ENCODE data around the gene KNDC1. TPM values are rescaled to one million over a fixed set of nuclear protein-coding genes. Genes with fewer than 3 reads are reported as not detected.

The KNDC1 gene
- total and polyA plus RNA-seq, 4 experiments from 2014 or later = 0.09 to 1.4 (median 0.87) TPM; not detected in 1

DNA sequence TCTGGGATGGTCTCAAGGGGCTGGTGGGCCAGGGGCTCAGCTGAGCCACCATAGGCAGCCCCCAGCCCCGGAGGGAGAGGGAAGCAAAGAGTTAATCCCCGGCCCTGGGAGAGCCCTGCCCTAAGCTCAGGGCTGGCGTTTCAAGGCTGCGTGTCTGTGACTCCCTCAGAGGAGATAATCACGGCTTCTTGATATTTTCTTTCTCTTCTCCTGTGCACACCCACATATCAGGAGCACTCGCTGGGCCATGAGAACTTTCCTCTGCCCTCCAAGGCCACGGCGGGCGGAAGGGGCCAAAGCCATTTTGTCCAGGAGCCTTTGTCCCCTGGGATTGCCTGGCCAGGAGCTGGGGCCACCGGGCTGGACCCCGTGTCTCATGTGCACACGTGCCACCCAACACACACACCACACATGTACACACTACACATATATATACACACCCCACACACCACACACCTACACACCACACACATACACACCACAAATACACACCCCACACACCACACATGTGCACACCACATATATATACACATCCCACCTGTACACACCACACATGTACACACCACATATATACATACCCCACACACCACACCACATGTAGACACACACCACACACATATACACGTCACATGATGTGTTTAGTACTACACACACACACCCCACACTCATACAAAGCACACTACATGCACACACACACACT is 94.6 kb downstream of the KNDC1 start:
- CTCF ChIA-PET (ENCODE audit: partially characterized antibody) = no interaction called here
- intact Hi-C loops (cut with micrococcal nuclease) = loop anchor here (10.0 kb wide), 1 partner anchor 1350 kb away; the partner anchor contains the start of gene PPP2R2D

DNA sequence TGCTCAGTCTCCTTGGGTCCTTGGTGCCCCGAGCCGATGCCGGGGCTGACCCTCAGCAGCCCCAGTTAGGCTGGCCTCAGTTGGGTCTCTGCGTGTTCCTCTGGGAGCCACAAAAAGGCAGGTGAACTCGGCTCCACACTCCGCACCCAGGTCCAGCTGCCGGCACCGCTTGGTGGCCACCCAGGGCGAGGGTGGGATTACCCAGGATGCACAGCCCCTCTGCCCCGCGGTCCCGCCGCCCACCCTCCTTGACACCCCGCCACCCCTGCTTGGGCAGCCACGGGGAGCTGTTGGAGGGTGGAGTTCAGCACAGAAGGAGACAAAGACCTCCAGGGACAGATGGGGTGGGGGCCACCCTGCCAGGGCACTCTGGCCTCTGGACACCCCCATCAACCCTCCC is 95.3 kb downstream of the KNDC1 start:
- CTCF ChIA-PET (ENCODE audit: partially characterized antibody) = no interaction called here
- H3K4me3 ChIP-seq (ENCODE audit: low read length in 2 of 2) = no peak overlapping the region
- Mint-ChIP-seq H3K27ac (no peak overlapping the region), H3K4me3 (no peak overlapping the region), H3K27me3 (peaks cover 0 to 4% of the 10 kb centered on the region in 2 donors), H3K36me3 (peaks cover 0 to 4% of the 10 kb centered on the region in 2 donors), H3K4me1 (peaks cover 12 to 37% (median 25%) of the 10 kb centered on the region in 4 donors), H3K9me3 (no peaks in the 10 kb centered on the region)
- no peaks in the 10 kb centered on the region for H3K36me3 ChIP-seq (ENCODE audit: insufficient read depth, low read length)
- intact Hi-C loops (cut with micrococcal nuclease) = loop anchor here (10.0 kb wide), 1 partner anchor 1351 kb away; the partner anchor contains the start of gene PPP2R2D
- POLR2A ChIA-PET (ENCODE audit: partially characterized antibody) = interaction anchor here (13.2 kb wide), 1 partner anchor 20 kb away, joined by 236 read pairs; the partner anchor contains the start of gene ADAM8
- DNase-seq = no peak
- no peaks in the 10 kb centered on the region for H3K9me3 ChIP-seq (ENCODE audit: control insufficient read depth in 1 of 2, low read length in 2 of 2)
- H3K27me3 ChIP-seq (ENCODE audit: insufficient read depth, low read length) = no peaks in the 10 kb centered on the region
- peaks cover 34% of the 10 kb centered on the region for H3K4me1 ChIP-seq (ENCODE audit: insufficient read depth, low read length)
- no peak overlapping the region for H3K27ac ChIP-seq (ENCODE audit: low read depth, low read length)

More for the DNA sequence above, 94.6 kb downstream of the KNDC1 start:
- Histone ChIP-seq H3K27me3 (ENCODE audit: insufficient read depth, low read length) (no peaks in the 10 kb centered on the region), H3K36me3 (ENCODE audit: insufficient read depth, low read length) (no peaks in the 10 kb centered on the region), H3K9me3 (ENCODE audit: control insufficient read depth in 1 of 2, low read length in 2 of 2) (no peaks in the 10 kb centered on the region), H3K4me1 (ENCODE audit: insufficient read depth, low read length) (peaks cover 28% of the 10 kb centered on the region), H3K4me3 (ENCODE audit: low read length in 2 of 2) (no peak overlapping the region), H3K27ac (ENCODE audit: low read depth, low read length) (no peak overlapping the region)
- peaks cover 0 to 4% of the 10 kb centered on the region in 2 donors for H3K27me3 Mint-ChIP-seq
- H3K36me3 Mint-ChIP-seq = peaks cover 0 to 4% of the 10 kb centered on the region in 2 donors
- H3K4me1 Mint-ChIP-seq = peaks cover 10 to 30% (median 20%) of the 10 kb centered on the region in 4 donors
- H3K27ac Mint-ChIP-seq = peak overlapping the region in 4 of 7 donors; percentile 67 to 86 (median 71)
- H3K9me3 Mint-ChIP-seq = no peaks in the 10 kb centered on the region
- H3K4me3 Mint-ChIP-seq = no peak overlapping the region
- POLR2A ChIA-PET (ENCODE audit: partially characterized antibody) = interaction anchor here (13.2 kb wide), 1 partner anchor 21 kb away, joined by 236 read pairs; the partner anchor contains the start of gene ADAM8
- DNase-seq = no peak

DNA sequence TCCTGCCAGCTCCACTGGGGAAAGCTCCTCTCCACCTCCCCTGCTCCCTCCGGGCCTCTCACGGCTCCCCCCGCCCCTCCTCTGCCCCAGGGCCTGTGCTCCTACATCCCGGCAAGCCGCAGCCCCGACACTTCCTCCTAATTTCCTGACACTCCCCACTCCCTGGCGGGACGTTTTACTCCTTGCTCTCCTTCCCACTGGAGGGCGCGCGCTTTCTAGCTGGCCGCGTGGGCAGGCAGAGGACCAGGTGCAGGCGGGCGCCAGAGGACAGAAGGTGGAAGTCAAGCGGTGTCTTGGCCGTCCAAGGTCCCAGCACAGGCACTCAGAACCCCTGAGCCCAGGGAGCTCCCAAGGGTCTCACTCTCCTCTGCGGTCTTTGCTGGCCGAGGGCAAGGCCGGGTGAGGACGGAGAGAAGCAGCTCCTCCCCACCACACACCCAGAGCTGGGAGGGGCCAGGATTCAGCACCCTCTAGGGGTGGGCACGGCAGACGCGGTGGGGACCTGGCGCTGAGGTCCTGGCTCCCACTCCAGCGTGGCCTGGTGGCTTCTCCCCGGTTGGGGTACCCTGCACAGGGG is 97.6 kb downstream of the KNDC1 start:
- CTCF ChIA-PET (ENCODE audit: partially characterized antibody) = interaction anchor here (0.7 to 5.6 kb wide), 8 partner anchors 18 to 114 kb away, joined by 4 to 22 read pairs (median 7); no protein-coding TSS in a partner anchor
- H3K9me3 Mint-ChIP-seq = no peaks in the 10 kb centered on the region
- Histone ChIP-seq H3K36me3 (ENCODE audit: insufficient read depth, low read length) (no peaks in the 10 kb centered on the region), H3K27ac (ENCODE audit: low read depth, low read length) (peak overlapping the region; percentile 72), H3K27me3 (ENCODE audit: insufficient read depth, low read length) (no peaks in the 10 kb centered on the region), H3K9me3 (ENCODE audit: control insufficient read depth in 1 of 2, low read length in 2 of 2) (no peaks in the 10 kb centered on the region), H3K4me3 (ENCODE audit: low read length in 2 of 2) (peak overlapping the region in 1 of 2 donors; percentile 34), H3K4me1 (ENCODE audit: insufficient read depth, low read length) (peaks cover 51% of the 10 kb centered on the region)
- peaks cover 17 to 57% (median 39%) of the 10 kb centered on the region in 4 donors for H3K4me1 Mint-ChIP-seq
- intact Hi-C loops (cut with micrococcal nuclease) = loop anchor here (10.0 kb wide), 1 partner anchor 1353 kb away; the partner anchor contains the start of gene PPP2R2D
- H3K27ac Mint-ChIP-seq = peak overlapping the region; percentile 70 to 93 (median 79)
- H3K27me3 Mint-ChIP-seq = peaks cover 0 to 4% of the 10 kb centered on the region in 2 donors
- H3K4me3 Mint-ChIP-seq = peak overlapping the region in 3 of 8 donors; percentile 25 to 61 (median 52)
- peaks cover 0 to 5% of the 10 kb centered on the region in 2 donors for H3K36me3 Mint-ChIP-seq
- peak in 1 of 5 donors; percentile 43 for DNase-seq
- POLR2A ChIA-PET (ENCODE audit: partially characterized antibody) = interaction anchor here (0.7 to 13.2 kb wide), 6 partner anchors 10 to 78 kb away, joined by 3 to 236 read pairs (median 5); partner anchors contain the start of gene ADAM8

DNA sequence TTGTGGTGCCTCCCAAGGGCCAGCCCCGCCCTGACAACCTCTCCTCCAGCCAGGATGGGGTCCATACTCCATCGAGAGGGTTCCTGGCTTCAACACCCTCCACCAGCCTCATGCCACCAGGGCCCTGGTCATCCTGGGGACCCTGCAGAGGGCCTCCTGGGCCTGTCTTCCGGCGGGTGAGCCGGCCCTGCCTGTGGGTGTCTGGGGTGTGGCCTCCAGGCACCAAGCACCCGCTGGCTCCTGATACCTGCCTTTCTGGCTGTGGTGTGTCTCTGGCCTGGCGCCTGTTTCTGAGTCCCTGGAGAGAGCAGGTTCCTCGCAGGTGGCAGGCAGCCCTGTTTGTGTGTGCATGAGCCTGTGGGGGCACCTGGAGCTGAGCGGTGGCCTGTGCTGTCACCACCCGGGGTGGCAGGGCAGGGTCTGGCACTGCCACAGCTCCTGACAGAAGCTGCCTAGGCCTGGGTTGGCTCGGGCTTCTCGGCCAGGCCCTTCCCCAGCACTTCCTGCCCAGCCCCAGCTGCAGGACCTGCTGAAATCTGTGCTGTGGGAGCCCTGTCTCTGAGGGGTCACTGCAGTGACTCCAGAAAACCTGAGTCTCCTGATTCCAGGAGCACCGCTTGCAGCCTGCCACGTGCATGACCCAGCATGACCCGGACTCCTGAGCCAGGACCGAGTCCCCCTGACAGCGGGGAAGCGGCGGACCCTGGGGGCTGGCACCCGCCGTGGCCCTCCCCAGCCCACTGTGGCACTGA is 98.2 kb downstream of the KNDC1 start:
- H3K27me3 ChIP-seq (ENCODE audit: insufficient read depth, low read length) = no peaks in the 10 kb centered on the region
- Mint-ChIP-seq H3K27ac (peak overlapping the region; percentile 63 to 91 (median 85)), H3K4me1 (peaks cover 18 to 63% (median 46%) of the 10 kb centered on the region in 4 donors), H3K36me3 (peaks cover 0 to 5% of the 10 kb centered on the region in 2 donors), H3K4me3 (peak overlapping the region in 5 of 8 donors; percentile 13 to 54 (median 51)), H3K9me3 (no peaks in the 10 kb centered on the region), H3K27me3 (peaks cover 0 to 4% of the 10 kb centered on the region in 2 donors)
- peaks cover 57% of the 10 kb centered on the region for H3K4me1 ChIP-seq (ENCODE audit: insufficient read depth, low read length)
- intact Hi-C loops (cut with micrococcal nuclease) = loop anchor here (10.0 kb wide), 1 partner anchor 1353 kb away; the partner anchor contains the start of gene PPP2R2D
- peak in 4 of 5 donors; percentile 34 to 65 (median 40) for DNase-seq
- CTCF ChIA-PET (ENCODE audit: partially characterized antibody) = interaction anchor here (0.7 to 5.6 kb wide), 10 partner anchors 18 to 115 kb away, joined by 3 to 22 read pairs (median 6); no protein-coding TSS in a partner anchor
- no peaks in the 10 kb centered on the region for H3K36me3 ChIP-seq (ENCODE audit: insufficient read depth, low read length)
- POLR2A ChIA-PET (ENCODE audit: partially characterized antibody) = interaction anchor here (0.8 to 13.2 kb wide), 8 partner anchors 9 to 115 kb away, joined by 3 to 236 read pairs (median 5); partner anchors contain the start of genes ADAM8 and ECHS1
- H3K9me3 ChIP-seq (ENCODE audit: control insufficient read depth in 1 of 2, low read length in 2 of 2) = no peaks in the 10 kb centered on the region
- peak overlapping the region in 1 of 2 donors; percentile 34 for H3K4me3 ChIP-seq (ENCODE audit: low read length in 2 of 2)
- H3K27ac ChIP-seq (ENCODE audit: low read depth, low read length) = peak overlapping the region; percentile 72

DNA sequence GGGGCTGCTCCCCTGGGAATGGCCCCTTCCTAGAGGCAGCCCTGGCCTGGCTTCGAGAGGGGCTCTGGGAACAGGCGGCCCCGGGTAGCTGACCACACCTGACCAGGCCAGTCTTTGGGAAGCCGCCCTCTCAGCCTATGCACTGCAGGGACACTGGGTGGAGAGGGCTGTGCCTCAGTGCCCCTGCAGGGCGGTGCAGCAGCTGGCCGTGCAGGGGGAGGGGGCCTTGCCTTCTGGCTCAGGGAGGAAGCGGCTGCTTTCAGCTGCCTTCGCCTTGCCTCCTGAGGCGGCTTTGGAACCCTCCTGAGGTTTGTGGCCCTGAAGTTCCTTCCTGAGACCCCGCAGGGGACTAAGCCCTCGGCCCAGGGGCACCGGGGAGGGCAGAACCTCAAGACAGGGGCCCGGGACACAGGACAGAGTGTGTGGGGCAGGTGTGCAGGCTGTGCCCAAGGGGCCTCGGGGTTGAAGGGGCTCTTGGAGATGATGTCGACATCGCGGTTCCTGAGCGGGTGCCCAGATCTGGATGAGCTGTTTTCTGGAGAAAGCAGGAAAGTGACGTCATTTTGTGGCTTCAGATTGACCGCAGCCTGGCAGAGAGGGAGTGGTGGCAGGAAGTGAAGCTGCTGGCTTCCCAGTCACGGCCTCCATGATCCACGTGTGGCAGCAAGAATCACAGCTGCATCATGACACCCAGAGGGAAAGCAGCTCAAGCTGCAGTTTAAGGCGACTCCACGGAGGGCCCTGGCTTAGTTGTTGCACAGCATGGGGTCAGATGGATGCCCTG is 99.0 kb downstream of the KNDC1 start:
- Mint-ChIP-seq H3K27ac (peak overlapping the region; percentile 95 to 99 (median 98)), H3K4me1 (peaks cover 19 to 71% (median 51%) of the 10 kb centered on the region in 4 donors), H3K27me3 (peaks cover 0 to 4% of the 10 kb centered on the region in 2 donors), H3K9me3 (no peaks in the 10 kb centered on the region), H3K4me3 (peak overlapping the region; percentile 55 to 89 (median 77)), H3K36me3 (peaks cover 0 to 5% of the 10 kb centered on the region in 2 donors)
- DNase-seq = peak; percentile 72 to 95 (median 76)
- H3K4me1 ChIP-seq (ENCODE audit: insufficient read depth, low read length) = peaks cover 65% of the 10 kb centered on the region
- intact Hi-C loops (cut with micrococcal nuclease) = loop anchor here (10.0 kb wide), 1 partner anchor 1354 kb away; the partner anchor contains the start of gene PPP2R2D
- H3K4me3 ChIP-seq (ENCODE audit: low read length in 2 of 2) = peak overlapping the region in 1 of 2 donors; percentile 34
- ChIA-PET CTCF (ENCODE audit: partially characterized antibody) (interaction anchor here (1.0 to 5.6 kb wide), 7 partner anchors 9 to 116 kb away, joined by 3 to 22 read pairs (median 6); no protein-coding TSS in a partner anchor), POLR2A (ENCODE audit: partially characterized antibody) (interaction anchor here (0.8 to 13.2 kb wide), 8 partner anchors 8 to 131 kb away, joined by 3 to 236 read pairs (median 5); partner anchors contain the start of genes ADAM8 and ECHS1)
- H3K27ac ChIP-seq (ENCODE audit: low read depth, low read length) = peak overlapping the region; percentile 72
- no peaks in the 10 kb centered on the region for H3K36me3 ChIP-seq (ENCODE audit: insufficient read depth, low read length)
- H3K9me3 ChIP-seq (ENCODE audit: control insufficient read depth in 1 of 2, low read length in 2 of 2) = no peaks in the 10 kb centered on the region
- H3K27me3 ChIP-seq (ENCODE audit: insufficient read depth, low read length) = no peaks in the 10 kb centered on the region

DNA sequence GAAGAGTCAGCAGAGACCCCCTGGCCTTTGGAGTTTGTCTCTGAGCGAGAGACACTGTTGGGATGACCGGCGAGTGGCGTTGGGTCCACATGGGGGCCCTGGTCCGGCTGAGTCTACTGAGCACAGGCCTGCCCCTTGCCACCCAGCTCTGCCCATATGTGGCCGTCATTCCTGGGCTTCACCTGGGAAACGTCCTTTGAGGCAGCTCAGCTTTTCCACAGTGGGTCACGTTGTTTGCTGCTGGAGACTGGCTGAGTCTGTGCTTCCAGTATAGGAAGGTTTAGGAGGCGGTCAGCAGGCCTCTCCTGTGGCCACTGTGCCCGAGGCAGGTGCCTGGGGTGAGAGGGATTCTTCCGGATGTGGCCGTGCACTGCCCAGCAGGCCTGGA is 99.6 kb downstream of the KNDC1 start:
- Mint-ChIP-seq H3K4me1 (peaks cover 23 to 77% (median 57%) of the 10 kb centered on the region in 4 donors), H3K9me3 (no peaks in the 10 kb centered on the region), H3K36me3 (peaks cover 0 to 9% of the 10 kb centered on the region in 2 donors), H3K27me3 (peaks cover 0 to 4% of the 10 kb centered on the region in 2 donors), H3K4me3 (peak overlapping the region; percentile 55 to 89 (median 77)), H3K27ac (peak overlapping the region; percentile 95 to 99 (median 98))
- DNase-seq = peak in 1 of 5 donors; percentile 39
- Histone ChIP-seq H3K27ac (ENCODE audit: low read depth, low read length) (peak overlapping the region; percentile 72), H3K9me3 (ENCODE audit: control insufficient read depth in 1 of 2, low read length in 2 of 2) (no peaks in the 10 kb centered on the region), H3K36me3 (ENCODE audit: insufficient read depth, low read length) (no peaks in the 10 kb centered on the region), H3K4me1 (ENCODE audit: insufficient read depth, low read length) (peaks cover 71% of the 10 kb centered on the region), H3K27me3 (ENCODE audit: insufficient read depth, low read length) (no peaks in the 10 kb centered on the region), H3K4me3 (ENCODE audit: low read length in 2 of 2) (no peak overlapping the region)
- ChIA-PET POLR2A (ENCODE audit: partially characterized antibody) (interaction anchor here (0.8 to 13.2 kb wide), 7 partner anchors 8 to 131 kb away, joined by 3 to 236 read pairs (median 6); partner anchors contain the start of gene ADAM8), CTCF (ENCODE audit: partially characterized antibody) (interaction anchor here (1.0 to 5.6 kb wide), 7 partner anchors 8 to 116 kb away, joined by 3 to 22 read pairs (median 6); no protein-coding TSS in a partner anchor)
- intact Hi-C loops (cut with micrococcal nuclease) = loop anchor here (10.0 kb wide), 1 partner anchor 1355 kb away; the partner anchor contains the start of gene PPP2R2D

Measured in CD4-positive, alpha-beta memory T cell (primary cell).